Activated CD8-positive, alpha-beta memory T cell treated with anti-CD3 and anti-CD28 coated beads for 1 hour (primary cell): ENCODE results near the gene SNN.

Experiments used
- DNase-seq, 2 donors: peaks; one replicate each; pipeline ENCODE4 v3.0.0-alpha.2; 2020; ENCODE audit warnings: low read depth in 1 of 2; ENCODE audit errors: extremely low read depth in 1 of 2

Gene SNN

GRCh38 chr16:11696266-11697012 is 28.2 kb downstream of the SNN start:
- DNase-seq = no peak

GRCh38 chr16:11697319-11697718 is 29.1 kb downstream of the SNN start:
- no peak for DNase-seq

DNA sequence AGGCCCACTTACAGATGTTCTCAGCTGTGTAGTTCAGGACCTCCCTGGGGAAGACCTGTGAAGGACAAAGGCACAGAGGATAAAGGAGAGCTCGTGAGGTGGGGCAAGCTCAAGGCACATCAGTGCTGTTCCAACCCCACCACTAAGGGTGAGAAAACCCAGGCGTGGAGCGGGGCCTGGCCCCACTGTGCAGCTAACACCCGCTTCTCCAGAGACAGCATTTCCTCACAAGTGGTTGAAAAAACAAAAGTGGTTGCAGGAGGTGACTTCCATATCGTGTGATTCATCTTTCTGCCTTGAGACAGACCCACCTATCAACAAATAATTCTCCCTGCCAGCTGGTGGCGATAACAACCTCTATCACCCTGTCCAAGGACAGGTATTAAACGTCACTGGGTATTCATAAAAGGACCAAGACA is 30.0 kb downstream of the SNN start:
- no peak for DNase-seq

GRCh38 chr16:11699234-11699894 is 31.1 kb downstream of the SNN start:
- no peak for DNase-seq

GRCh38 chr16:11700264-11701029 is 32.2 kb downstream of the SNN start:
- no peak for DNase-seq

GRCh38 chr16:11705311-11706025 is 37.2 kb downstream of the SNN start:
- DNase-seq = no peak

DNA sequence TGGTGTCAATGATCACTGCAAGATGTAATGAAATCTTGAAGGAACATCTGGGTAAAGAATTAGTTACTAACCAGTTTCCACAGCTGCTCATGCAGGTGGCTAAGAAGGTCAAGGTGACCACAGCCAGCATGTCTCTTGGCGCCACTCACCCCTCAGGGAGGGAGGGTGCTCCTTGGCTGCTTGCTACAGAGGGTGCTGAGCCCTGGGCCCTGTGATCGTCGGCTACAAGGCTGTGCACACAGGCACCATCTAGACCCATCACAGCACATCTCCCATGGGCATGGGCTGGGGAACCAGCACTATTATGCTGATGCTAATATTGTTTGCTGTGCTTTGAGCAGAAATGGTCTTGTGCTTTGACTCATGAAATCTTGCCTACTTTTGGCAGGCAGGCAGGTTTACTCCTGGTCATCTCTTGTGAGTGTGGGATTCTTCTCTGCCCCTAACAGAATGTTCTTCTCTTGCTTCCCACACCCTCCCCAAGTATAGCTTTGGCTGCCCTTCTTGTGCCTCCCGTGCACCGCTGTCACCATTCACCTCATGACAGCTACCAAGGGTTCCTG is 38.0 kb downstream of the SNN start:
- no peak for DNase-seq

- no peak for DNase-seq
Measured at GRCh38 chr16:11707679-11708197, 39.5 kb downstream of the SNN start.

DNA sequence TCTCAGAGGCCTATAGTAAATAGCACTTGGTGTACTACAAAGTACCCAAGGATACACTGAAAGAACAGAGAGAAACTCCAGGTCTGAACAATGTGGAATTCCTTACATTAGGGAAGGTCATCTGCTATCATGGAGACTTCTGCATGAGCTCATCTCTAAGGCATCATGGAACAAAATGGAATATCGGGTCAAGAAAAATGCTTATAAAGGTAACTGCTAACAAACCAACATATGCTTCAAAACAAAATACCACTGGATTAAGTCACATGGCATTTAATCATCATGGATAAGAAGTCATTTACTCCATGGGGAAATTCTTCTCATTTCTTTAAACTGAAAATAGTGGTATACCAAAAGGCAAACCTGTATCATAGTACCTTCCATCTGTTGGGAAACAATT is 40.2 kb downstream of the SNN start:
- DNase-seq = no peak

GRCh38 chr16:11711662-11712061 is 43.4 kb downstream of the SNN start:
- DNase-seq = no peak

GRCh38 chr16:11712122-11712521 is 43.9 kb downstream of the SNN start:
- no peak for DNase-seq

DNA sequence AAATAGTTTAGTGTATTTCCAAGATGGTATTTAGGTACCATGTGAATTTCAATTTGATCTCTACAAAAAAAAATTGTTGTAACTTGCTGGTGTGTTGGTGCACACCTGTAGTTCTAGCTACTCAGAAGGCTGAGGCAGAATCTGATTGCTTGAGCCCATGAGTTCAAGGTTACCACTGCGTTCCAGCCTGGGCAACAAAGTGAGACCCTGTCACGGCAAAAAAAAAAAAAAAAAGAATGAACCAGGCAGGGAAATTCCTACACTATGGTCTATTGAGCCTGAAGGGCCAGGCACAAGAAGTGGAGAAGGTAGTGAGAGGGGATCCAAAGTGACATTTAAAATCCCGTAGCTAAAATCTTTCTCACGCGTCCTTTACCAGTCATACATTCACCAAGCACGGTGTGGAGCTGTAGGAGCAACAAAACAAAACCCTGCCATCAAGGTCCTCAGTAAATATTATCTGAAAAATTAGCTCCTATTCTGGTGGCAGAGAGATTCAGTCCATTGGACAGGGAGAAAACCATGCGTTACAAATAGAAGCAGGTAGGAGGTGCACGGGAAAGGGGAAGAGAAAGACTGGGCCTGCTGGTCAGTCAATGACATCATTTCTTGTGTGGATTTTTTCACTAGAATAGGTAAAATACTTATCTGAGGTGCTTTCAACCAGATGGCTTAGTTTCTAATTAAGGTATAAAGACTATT is 47.1 kb downstream of the SNN start:
- no peak for DNase-seq

GRCh38 chr16:11716336-11716735 is 48.1 kb downstream of the SNN start:
- DNase-seq = no peak

- DNase-seq = no peak
Measured at GRCh38 chr16:11717811-11718210, 49.6 kb downstream of the SNN start.

DNA sequence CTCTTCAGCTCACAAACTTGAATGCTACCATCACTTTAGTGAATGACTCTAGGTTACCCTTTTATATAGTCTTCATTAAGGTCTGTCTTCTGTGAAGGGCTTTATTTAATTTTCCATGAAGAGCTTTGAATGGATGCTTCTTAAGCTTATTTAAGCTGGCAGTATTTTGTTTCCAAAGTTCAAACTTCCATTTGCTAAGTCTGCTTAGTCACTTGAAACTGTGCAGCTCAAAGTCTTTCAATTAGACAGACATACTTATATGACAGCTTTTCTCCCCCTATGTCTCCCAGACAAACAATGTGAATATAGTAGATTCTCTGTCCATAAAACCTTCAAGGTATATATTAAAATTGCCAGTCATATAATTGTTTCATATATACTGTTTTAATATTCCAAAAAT is 50.9 kb downstream of the SNN start:
- DNase-seq = no peak

DNA sequence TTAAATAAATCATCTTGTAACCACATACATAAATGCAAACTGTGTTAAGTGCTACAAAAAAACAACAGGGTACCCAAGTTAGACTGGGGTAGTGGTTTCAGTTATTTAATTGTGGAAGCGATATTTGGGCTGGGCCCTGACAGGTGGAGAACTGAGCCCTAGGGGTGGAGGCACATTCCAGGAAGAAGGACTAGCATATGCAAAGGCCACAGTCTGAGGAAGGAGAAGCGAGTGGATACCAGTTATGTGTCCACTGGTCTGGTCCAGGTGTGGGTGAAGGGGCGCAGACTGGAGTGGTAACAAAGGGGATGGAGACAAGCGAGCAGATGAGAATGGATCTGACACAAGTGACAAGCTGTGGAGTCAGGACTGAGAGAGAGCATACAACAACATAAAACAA is 51.5 kb downstream of the SNN start:
- no peak for DNase-seq

DNA sequence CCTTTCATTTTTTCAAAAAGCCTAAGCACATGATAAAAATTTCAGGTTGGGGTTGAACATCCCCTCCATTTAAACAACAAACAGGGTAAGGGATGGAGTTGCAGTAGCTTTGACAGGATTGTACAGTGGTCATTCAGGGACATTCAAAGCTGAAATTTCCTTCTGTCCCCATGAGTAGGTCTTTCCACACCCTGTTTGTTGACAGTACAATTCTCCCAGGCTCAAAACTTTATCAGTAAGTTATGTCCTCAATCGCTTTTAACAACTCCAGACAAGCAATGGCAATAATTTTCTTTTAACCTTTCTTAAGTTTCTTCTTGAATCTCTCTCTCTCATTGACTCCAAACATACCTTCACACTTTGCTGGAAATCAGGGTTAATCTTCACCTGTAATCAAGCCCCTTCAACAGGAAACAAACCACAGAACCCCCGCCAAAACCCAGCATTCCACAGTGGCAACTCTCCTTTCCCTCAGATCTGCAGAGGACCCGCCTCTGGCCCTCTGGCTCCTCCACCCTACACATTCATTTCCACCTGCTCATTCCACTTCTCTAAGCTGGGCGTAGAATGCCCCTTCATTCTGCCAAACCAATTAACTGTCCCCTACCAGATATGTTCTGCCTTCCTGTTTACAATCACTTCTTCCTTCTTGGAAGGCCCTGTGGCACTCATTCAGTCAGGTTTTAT is 53.7 kb downstream of the SNN start:
- no peak for DNase-seq

GRCh38 chr16:11722468-11722808 is 54.2 kb downstream of the SNN start:
- DNase-seq = no peak

GRCh38 chr16:11725457-11725856 is 57.2 kb downstream of the SNN start:
- DNase-seq = no peak

DNA sequence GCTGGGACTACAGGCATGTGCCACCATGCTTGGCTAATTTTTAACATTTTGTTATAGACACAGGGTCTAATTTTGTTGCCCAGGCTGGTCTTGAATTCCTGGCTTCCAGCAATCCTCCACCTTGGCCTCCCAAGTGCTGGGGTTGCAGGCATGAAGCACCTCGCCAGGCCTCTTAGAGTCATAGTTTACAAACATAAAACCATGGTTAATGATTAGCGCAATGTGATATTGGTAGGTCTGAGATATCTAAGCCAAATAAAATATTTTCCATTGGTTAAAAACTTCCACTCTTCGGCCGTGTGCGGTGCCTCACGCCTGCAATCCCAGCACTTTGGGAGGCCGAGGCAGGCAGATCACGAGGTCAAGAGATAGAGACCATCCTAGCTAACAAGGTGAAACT is 57.8 kb downstream of the SNN start:
- no peak for DNase-seq
